ENCODE measurements around the gene AVPR1A.

- no peak for TF ChIP-seq CTCF (IDR thresholded peaks at IDR 0.05)
- TF ChIP-seq POLR2A (IDR thresholded peaks at IDR 0.05), result no peak
These were observed 49.1 kb downstream of the AVPR1A start for GRCh38 chr12:63101920-63102319.
